Caco-2 (cell line): Measurements from ENCODE around the gene EPS15. TPM values are rescaled to one million over a fixed set of nuclear protein-coding genes. Genes with fewer than 3 reads are reported as not detected.

Source experiments
- BruUV-seq: library from RNA; stranded (reverse); fragments of 400-500 nt; replicated peaks from 2 replicates; lab custom pipeline; 2021; lab: Mats Ljungman, UMichigan
- CTCF ChIA-PET: fragments of 300-600 bp; sonication (Branson Sonifier 250); formaldehyde crosslinking; loops from one replicate; lab custom pipeline; 2022; ENCODE audit warnings: antibody characterized with exemption; lab: Charles Lee
- POLR2A ChIA-PET: fragments of 300-600 bp; sonication (Branson Sonifier 250); formaldehyde crosslinking; loops from one replicate; lab custom pipeline; 2022; ENCODE audit warnings: antibody characterized with exemption; lab: Charles Lee
- DNase-seq, 2 experiments: peaks; one replicate each; pipeline versions ENCODE4 v3.0.0 to v3.0.0-alpha.2; 2020 to 2022
- H3K27me3 ChIP-seq: replicated peaks from 2 replicates; pipeline ENCODE4 v1.6.0; 2011; ENCODE audit warnings: low read length; ENCODE audit not compliant: control insufficient read depth, insufficient read depth
- H3K36me3 ChIP-seq: 2 replicates; pipeline ENCODE4 v1.5.1; 2011; ENCODE audit warnings: low read length; ENCODE audit not compliant: control insufficient read depth, insufficient read depth
- H3K4me1 ChIP-seq: fragments of 250-450 bp; sonication (Bioruptor Pico); 2 replicates; pipeline ENCODE4 v1.5.1; 2020; ENCODE audit warnings: mild to moderate bottlenecking
- H3K4me3 ChIP-seq: 2 replicates; pipeline ENCODE4 v1.5.1; 2011; ENCODE audit warnings: low read depth, mild to moderate bottlenecking, control low read depth, low read length
- H3K9me3 ChIP-seq: fragments of 250-450 bp; sonication (Bioruptor Pico); 2 replicates; pipeline ENCODE4 v1.5.1; 2020; ENCODE audit warnings: mild to moderate bottlenecking, moderate library complexity
- H3K27ac Mint-ChIP-seq: one replicate; pipeline ENCODE4 v1.8.0; 2022; ENCODE audit warnings: mixed read lengths; ENCODE audit not compliant: unreplicated experiment
- H3K27me3 Mint-ChIP-seq: one replicate; pipeline ENCODE4 v1.8.0; 2022; ENCODE audit warnings: mixed read lengths; ENCODE audit not compliant: insufficient read depth, unreplicated experiment
- H3K36me3 Mint-ChIP-seq: one replicate; pipeline ENCODE4 v1.8.0; 2022; ENCODE audit warnings: mild to moderate bottlenecking, mixed read lengths; ENCODE audit not compliant: insufficient read depth, unreplicated experiment
- H3K4me1 Mint-ChIP-seq: one replicate; pipeline ENCODE4 v1.8.0; 2022; ENCODE audit warnings: low read depth, mixed read lengths; ENCODE audit not compliant: unreplicated experiment
- H3K4me3 Mint-ChIP-seq: one replicate; pipeline ENCODE4 v1.8.0; 2022; ENCODE audit warnings: mild to moderate bottlenecking, moderate library complexity, mixed read lengths; ENCODE audit not compliant: unreplicated experiment
- H3K9me3 Mint-ChIP-seq: one replicate; pipeline ENCODE4 v1.8.0; 2022; ENCODE audit warnings: mixed read lengths; ENCODE audit not compliant: unreplicated experiment
- CTCF ChIP-seq, 2 experiments: fragments of 200-600 bp in 1 of 2; IDR thresholded peaks; 1 replicate in 1 of 2; 2 replicates in 1 of 2; pipeline versions ENCODE4 v1.5.1 to v1.8.0; 2011 to 2022; ENCODE audit warnings: antibody characterized with exemption in 1 of 2, control low read depth in 1 of 2, inconsistent platforms in 1 of 2, low read depth in 1 of 2, low read length in 1 of 2, mild to moderate bottlenecking in 1 of 2, moderate library complexity in 1 of 2; ENCODE audit not compliant: insufficient read depth in 1 of 2, severe bottlenecking in 1 of 2, unreplicated experiment in 1 of 2
- intact Hi-C: fragments of 100-400 bp; cut with micrococcal nuclease; formaldehyde crosslinking; loops from one replicate; pipeline ENCODE4 v1.10.0; 2022; ENCODE audit not compliant: unreplicated experiment
- total RNA-seq: library from RNA; stranded (reverse); gene quantifications from 2 replicates; pipeline ENCODE4 v1.2.3, GENCODE V29; 2022

EPS15 gene
- total RNA-seq, 1 experiment from 2014 or later: 41.5 TPM

DNA sequence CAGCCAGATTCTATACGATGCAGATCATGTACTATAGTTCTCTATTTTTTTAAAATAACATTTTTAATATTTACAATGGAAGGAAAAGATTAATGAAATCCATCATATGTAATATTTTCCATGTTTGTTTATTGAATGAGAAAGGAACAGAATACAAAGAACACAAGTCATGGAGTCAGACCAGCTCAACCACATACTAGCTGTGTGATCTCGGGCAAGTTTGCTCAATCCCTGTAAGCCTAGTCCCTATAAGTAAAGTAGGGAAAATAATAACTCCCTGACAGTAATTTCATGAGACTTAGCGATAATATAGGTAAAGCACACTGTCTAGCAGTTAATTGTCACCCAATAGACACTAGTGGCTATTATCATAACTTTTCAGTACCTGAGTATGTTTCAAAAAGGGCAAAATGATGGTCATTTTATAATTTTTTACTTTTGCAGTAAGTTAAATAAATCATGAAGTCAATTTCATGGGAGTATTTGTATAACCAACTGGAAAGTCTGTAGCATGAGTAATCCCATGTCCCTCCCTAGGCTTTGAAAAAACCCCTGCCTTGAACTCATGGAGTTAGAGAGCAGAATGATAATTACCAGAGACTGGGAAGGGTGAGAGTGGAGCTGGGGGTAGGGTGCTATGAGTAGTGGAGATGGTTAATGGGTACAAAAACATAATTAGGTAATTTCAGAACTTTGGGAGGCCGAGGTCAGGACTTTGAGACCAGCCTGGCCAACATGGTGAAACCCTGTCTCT lies 37.0 kb upstream of the EPS15 start:
- no peak for TF ChIP-seq CTCF (IDR thresholded peaks at IDR 0.05; ENCODE audit: insufficient read depth in 1 of 2, low read depth in 1 of 2, low read length in 1 of 2, severe bottlenecking in 1 of 2, unreplicated experiment in 1 of 2)
- ChIA-PET CTCF (no interaction called here), POLR2A (no interaction called here)
- no peaks in the 10 kb centered on the region for H3K27me3 ChIP-seq
- no peaks in the 10 kb centered on the region for H3K9me3 Mint-ChIP-seq
- intact Hi-C loops: no loop called here
- H3K4me3 Mint-ChIP-seq: no peak overlapping the region
- no TSS peak for BruUV-seq
- no peaks in the 10 kb centered on the region for H3K27me3 Mint-ChIP-seq
- peaks cover 20% of the 10 kb centered on the region for H3K4me1 Mint-ChIP-seq
- no peaks in the 10 kb centered on the region for H3K36me3 Mint-ChIP-seq
- H3K27ac Mint-ChIP-seq: no peak overlapping the region
- H3K4me1 ChIP-seq: peaks cover 18% of the 10 kb centered on the region
- no peak overlapping the region for H3K4me3 ChIP-seq
- no peak for DNase-seq
- H3K36me3 ChIP-seq: no peaks in the 10 kb centered on the region
- H3K9me3 ChIP-seq: no peaks in the 10 kb centered on the region

DNA sequence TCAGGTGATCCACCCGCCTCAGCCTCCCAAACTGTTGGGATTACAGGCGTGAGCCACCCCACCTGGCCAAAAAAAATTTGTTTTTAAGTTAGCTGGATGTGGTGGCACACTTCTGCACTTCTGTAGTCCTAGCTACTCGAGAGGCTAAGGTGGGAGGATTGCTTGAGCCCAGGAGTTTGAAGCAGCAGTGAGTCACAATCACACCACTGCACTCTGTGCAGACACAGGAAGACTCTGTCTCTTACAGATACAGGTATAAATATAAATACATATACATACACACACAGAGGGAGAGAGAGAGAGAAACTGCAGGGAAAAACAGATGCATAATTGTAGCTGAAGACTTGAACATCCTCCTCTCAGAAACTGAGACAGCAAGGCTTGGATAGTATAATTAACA lies 34.8 kb upstream of the EPS15 start:
- Mint-ChIP-seq H3K4me1 (peaks cover 11% of the 10 kb centered on the region), H3K9me3 (no peaks in the 10 kb centered on the region), H3K27ac (no peak overlapping the region), H3K27me3 (no peaks in the 10 kb centered on the region), H3K36me3 (no peaks in the 10 kb centered on the region), H3K4me3 (no peak overlapping the region)
- CTCF ChIA-PET: interaction anchor here (0.8 kb wide), 1 partner anchor 19 kb away, joined by 3 read pairs; no protein-coding TSS in a partner anchor
- POLR2A ChIA-PET: no interaction called here
- Histone ChIP-seq H3K36me3 (no peaks in the 10 kb centered on the region), H3K4me1 (peaks cover 10% of the 10 kb centered on the region), H3K4me3 (no peak overlapping the region), H3K27me3 (no peaks in the 10 kb centered on the region), H3K9me3 (no peaks in the 10 kb centered on the region)
- no TSS peak for BruUV-seq
- DNase-seq: no peak
- intact Hi-C loops: no loop called here
- TF ChIP-seq CTCF (IDR thresholded peaks at IDR 0.05; ENCODE audit: insufficient read depth in 1 of 2, low read depth in 1 of 2, low read length in 1 of 2, severe bottlenecking in 1 of 2, unreplicated experiment in 1 of 2): no peak

- ChIA-PET POLR2A (interaction anchor here (0.6 kb wide), 1 partner anchor 176 kb away, joined by 4 read pairs; no protein-coding TSS in a partner anchor), CTCF (interaction anchor here (0.6 to 0.8 kb wide), 3 partner anchors 18 to 1368 kb away, joined by 3 to 4 read pairs (median 3); partner anchors contain the start of gene ECHDC2)
- intact Hi-C loops: no loop called here
Measured at GRCh38 chr1:51552929-51553807, 34.1 kb upstream of the EPS15 start.

More at GRCh38 chr1:51552929-51553807, 34.1 kb upstream of the EPS15 start:
- Mint-ChIP-seq H3K36me3 (no peaks in the 10 kb centered on the region), H3K4me3 (no peak overlapping the region), H3K27ac (no peak overlapping the region), H3K4me1 (peaks cover 3% of the 10 kb centered on the region), H3K27me3 (no peaks in the 10 kb centered on the region), H3K9me3 (no peaks in the 10 kb centered on the region)
- no peaks in the 10 kb centered on the region for H3K36me3 ChIP-seq
- no peak for TF ChIP-seq CTCF (IDR thresholded peaks at IDR 0.05; ENCODE audit: insufficient read depth in 1 of 2, low read depth in 1 of 2, low read length in 1 of 2, severe bottlenecking in 1 of 2, unreplicated experiment in 1 of 2)
- DNase-seq: no peak
- no TSS peak for BruUV-seq
- no peaks in the 10 kb centered on the region for H3K27me3 ChIP-seq
- peaks cover 4% of the 10 kb centered on the region; the same call in 1 of the 2 replicates for H3K4me1 ChIP-seq
- no peak overlapping the region for H3K4me3 ChIP-seq
- H3K9me3 ChIP-seq: no peaks in the 10 kb centered on the region
